Panc1 (cell line): ENCODE data around the gene UROD.

Experiments used
- CTCF ChIP-seq: fragments of 450-650 bp; IDR thresholded peaks from 2 replicates; pipeline ENCODE4 v1.5.1; 2017; ENCODE audit warnings: mild to moderate bottlenecking
- SIN3A ChIP-seq: IDR thresholded peaks from 2 replicates; pipeline ENCODE4 v1.6.1; 2012; ENCODE audit warnings: low read depth, mild to moderate bottlenecking, low read length, moderate library complexity, borderline replicate concordance; ENCODE audit not compliant: insufficient read depth

GRCh38 chr1:45008516-45008915 is 3.5 kb upstream of the UROD start:
- no peak for TF ChIP-seq CTCF
- TF ChIP-seq SIN3A, result no peak
